Bronchial epithelial cell (primary cell): ENCODE results near the gene RAB6B. TPM values are rescaled to one million over a fixed set of nuclear protein-coding genes. Genes with fewer than 3 reads are reported as not detected.
"Not testable (repeated sequence)": the region's sequence is repeated elsewhere in the genome, so short reads cannot be mapped to it uniquely, and the experiment has no call there.

Source experiments
- DNase-seq: peaks from one replicate; pipeline ENCODE4 v3.0.0-alpha.2; 2010; ENCODE audit warnings: low read depth
- FAIRE-seq: peaks from 2 replicates; lab custom pipeline; 2011; peaks lifted over from hg19 to GRCh38; lab: Jason Lieb, UNC
- H3K27me3 ChIP-seq: 2 replicates; pipeline ENCODE4 v1.5.1; 2011; ENCODE audit warnings: low read length; ENCODE audit not compliant: control insufficient read depth, insufficient read depth
- H3K36me3 ChIP-seq: 2 replicates; pipeline ENCODE4 v1.5.1; 2011; ENCODE audit warnings: low read length; ENCODE audit not compliant: control insufficient read depth, insufficient read depth
- H3K4me3 ChIP-seq: 2 replicates; pipeline ENCODE4 v1.5.1; 2011; ENCODE audit warnings: mild to moderate bottlenecking, low read depth, low read length, control low read depth
- CTCF ChIP-seq: IDR thresholded peaks from 2 replicates; pipeline ENCODE4 v1.5.1; 2011; ENCODE audit warnings: mild to moderate bottlenecking, moderate library complexity, low read length, control low read depth, inconsistent platforms; ENCODE audit not compliant: insufficient read depth, severe bottlenecking
- total RNA-seq: library from RNA; depleted of rRNA; stranded (reverse); fragments of >200 nt; gene quantifications from 2 replicates; pipeline ENCODE4 v1.2.1, GENCODE V29; 2014

RAB6B gene
- total RNA-seq, 1 donor from 2014 or later: under 0.01 TPM

GRCh38 chr3:133781570-133781969 lies 114.1 kb downstream of the RAB6B start:
- FAIRE-seq (no peak), DNase-seq (no peak)
- Histone ChIP-seq H3K4me3 (no peak overlapping the region), H3K36me3 (no peaks in the 10 kb centered on the region), H3K27me3 (peaks cover 2% of the 10 kb centered on the region)
- TF ChIP-seq CTCF: no peak

GRCh38 chr3:133780756-133781155 lies 114.9 kb downstream of the RAB6B start:
- not testable (repeated sequence) for DNase-seq, H3K36me3 ChIP-seq, H3K4me3 ChIP-seq, H3K27me3 ChIP-seq, FAIRE-seq

GRCh38 chr3:133779626-133780203 lies 116.0 kb downstream of the RAB6B start:
- Histone ChIP-seq H3K36me3 (no peaks in the 10 kb centered on the region), H3K4me3 (no peak overlapping the region), H3K27me3 (peaks cover 2% of the 10 kb centered on the region)
- FAIRE-seq (no peak), DNase-seq (no peak)
- TF ChIP-seq CTCF: no peak

GRCh38 chr3:133777807-133778568 lies 117.7 kb downstream of the RAB6B start:
- TF ChIP-seq CTCF: no peak
- Histone ChIP-seq H3K27me3 (peaks cover 2% of the 10 kb centered on the region), H3K4me3 (no peak overlapping the region), H3K36me3 (no peaks in the 10 kb centered on the region)
- FAIRE-seq (no peak), DNase-seq (no peak)

- H3K27me3 ChIP-seq: peaks cover 2% of the 10 kb centered on the region
- H3K4me3 ChIP-seq: no peak overlapping the region
- DNase-seq: no peak
- TF ChIP-seq CTCF: no peak
- H3K36me3 ChIP-seq: no peaks in the 10 kb centered on the region
- FAIRE-seq: peak; percentile 13
Measured at GRCh38 chr3:133776794-133777438, 118.8 kb downstream of the RAB6B start.

GRCh38 chr3:133775835-133776234 lies 119.8 kb downstream of the RAB6B start:
- H3K27me3 ChIP-seq: peaks cover 2% of the 10 kb centered on the region
- FAIRE-seq (no peak), DNase-seq (no peak)
- H3K36me3 ChIP-seq: no peaks in the 10 kb centered on the region
- no peak for TF ChIP-seq CTCF
- H3K4me3 ChIP-seq: no peak overlapping the region
